GM18951 (cell line): ENCODE data around the gene ADAM22.

Experiments used
- POLR2A ChIP-seq: IDR thresholded peaks from 4 replicates; pipeline ENCODE4 v1.6.1; 2011; ENCODE audit warnings: mild to moderate bottlenecking; ENCODE audit not compliant: insufficient read length, insufficient read depth; ENCODE audit errors: extremely low read depth
- in situ Hi-C: fragments of 300-500 bp; cut with MboI; formaldehyde crosslinking; loops from one replicate; pipeline ENCODE4 v1.12.0; 2022; ENCODE audit warnings: low sequenced_read_pairs, mixed read lengths, inconsistent platforms; ENCODE audit not compliant: unreplicated experiment

The ADAM22 gene

DNA sequence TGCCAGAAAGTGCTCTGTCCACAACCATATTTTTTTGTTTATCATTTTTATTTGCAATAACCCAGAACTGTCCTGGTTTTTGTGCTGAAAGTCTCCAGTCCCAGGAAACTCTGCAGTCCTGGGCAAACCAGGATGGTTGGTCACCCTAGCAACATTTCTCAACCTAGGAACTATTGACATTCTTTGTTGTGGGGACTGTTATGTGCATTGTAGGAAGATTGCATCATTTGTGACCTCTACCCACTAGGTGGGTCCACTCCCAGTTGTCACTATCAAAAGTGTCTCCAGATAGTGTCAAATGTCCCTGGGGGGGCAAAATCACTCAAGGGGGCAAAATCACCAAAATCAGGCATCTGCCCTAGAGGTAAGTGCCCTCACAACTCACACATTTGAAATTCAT is 299.8 kb downstream of the ADAM22 start:
- in situ Hi-C loops, result no loop called here
- TF ChIP-seq POLR2A, result no peak

DNA sequence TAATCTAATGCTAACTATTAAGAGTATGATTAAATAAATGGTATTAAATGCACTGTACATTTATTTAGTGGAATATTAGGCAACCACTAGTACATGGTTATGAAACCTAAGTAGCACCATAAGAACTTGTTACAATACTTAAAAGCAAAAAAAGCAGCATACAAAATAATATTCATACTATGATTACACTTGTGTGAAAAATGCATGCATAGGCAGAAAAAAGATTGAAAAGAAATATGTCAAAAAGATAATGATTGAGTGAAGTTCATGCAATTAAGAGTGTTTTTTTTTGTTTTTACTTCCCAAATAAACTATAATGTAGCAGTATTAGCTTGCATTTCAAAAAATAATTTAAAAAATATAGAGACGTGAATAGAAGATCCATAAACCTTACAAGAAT is 305.8 kb downstream of the ADAM22 start:
- in situ Hi-C loops, result no loop called here
- no peak for TF ChIP-seq POLR2A

DNA sequence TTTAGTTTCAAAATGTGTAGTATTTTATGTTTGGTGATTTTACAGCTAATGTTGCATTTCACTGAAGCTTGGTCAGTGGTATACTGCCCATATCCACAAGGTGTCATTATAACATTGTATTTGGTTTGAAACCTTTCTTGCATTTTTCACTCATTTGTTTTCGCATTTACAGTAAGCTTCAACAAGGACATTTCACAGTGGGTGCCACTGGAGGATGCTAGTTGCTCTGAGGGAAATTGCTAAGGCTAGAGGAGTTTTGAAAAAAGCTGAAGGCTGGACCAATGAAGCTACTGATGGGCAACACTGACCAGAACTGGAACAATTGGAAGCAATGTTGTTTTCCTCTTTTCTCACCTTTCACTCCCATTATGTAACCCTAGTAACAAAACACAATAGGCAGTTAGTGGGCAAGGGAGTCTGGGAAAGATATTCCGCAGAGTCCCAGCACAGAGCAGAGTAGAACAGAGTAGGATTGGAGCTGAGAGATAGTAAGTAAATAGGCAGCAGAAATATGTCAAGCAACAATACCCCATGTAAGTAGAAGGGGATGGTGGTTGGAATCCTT is 309.4 kb downstream of the ADAM22 start:
- TF ChIP-seq POLR2A, result no peak
- in situ Hi-C loops, result no loop called here

DNA sequence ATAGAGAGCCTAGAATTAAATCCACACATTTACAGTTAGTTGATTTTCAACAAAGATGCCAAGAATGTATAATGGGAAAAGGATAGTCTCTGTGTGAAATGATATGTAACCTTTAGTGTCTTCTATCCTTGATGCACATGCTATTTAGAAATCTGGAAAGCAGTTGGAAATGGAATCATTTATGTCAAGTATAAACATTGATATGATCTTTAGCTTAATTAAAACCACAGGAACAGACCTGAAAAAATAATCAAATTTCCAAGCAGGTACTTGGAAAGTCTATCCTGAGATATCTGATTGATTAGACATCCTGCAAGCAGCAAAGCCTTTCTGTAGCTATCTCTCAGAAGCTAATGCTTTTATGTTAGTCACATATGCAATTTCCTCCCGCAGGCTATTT is 310.2 kb downstream of the ADAM22 start:
- no peak for TF ChIP-seq POLR2A
- in situ Hi-C loops, result no loop called here
